Measurements from ENCODE around the gene HMGCR.

- no peak for TF ChIP-seq TAF1 (IDR thresholded peaks at IDR 0.05; ENCODE audit: low read depth, low read length)
- no peak for TF ChIP-seq POLR2A (IDR thresholded peaks at IDR 0.05; ENCODE audit: low read depth, low read length)
- TF ChIP-seq POLR2AphosphoS5 (IDR thresholded peaks at IDR 0.05; ENCODE audit: low read depth, low read length) = no peak
- TF ChIP-seq SPI1 (IDR thresholded peaks at IDR 0.05; ENCODE audit: low read depth, low read length) = no peak
- no peak for TF ChIP-seq PAX5 (IDR thresholded peaks at IDR 0.05; ENCODE audit: insufficient read depth, low read length, severe bottlenecking)
- no peak for TF ChIP-seq POU2F2 (IDR thresholded peaks at IDR 0.05; ENCODE audit: low read depth, low read length)
These were observed 18.2 kb downstream of the HMGCR start for GRCh38 chr5:75355236-75355635.

Measured in GM12891 (cell line).